Right ventricle myocardium inferior (tissue), 1 donor: ENCODE results near the gene EPHB4. TPM values are rescaled to one million over a fixed set of nuclear protein-coding genes. Genes with fewer than 3 reads are reported as not detected.
"Not testable (repeated sequence)": the region's sequence is repeated elsewhere in the genome, so short reads cannot be mapped to it uniquely, and the experiment has no call there.

ENCODE experiments used
- ATAC-seq: fragments of 200-7000 bp; cut with Tn5 transposase; one replicate; pipeline ENCODE4 v1.9.1; 2020; ENCODE audit warnings: mild to moderate bottlenecking, moderate library complexity
- DNase-seq: peaks from one replicate; pipeline ENCODE4 v3.0.0; 2021; ENCODE audit errors: missing footprints
- intact Hi-C: fragments of 100-400 bp; cut with DNase I; formaldehyde crosslinking; loops from one replicate; pipeline ENCODE4 v1.11.0; 2022
- microRNA-seq: library from miRNA; unstranded; fragments of <30 nt; microRNA quantifications from one replicate; pipeline ENCODE4 v1.2.0, GENCODE V29; 2020
- total RNA-seq: library from RNA; stranded (reverse); fragmentation: NEBNext Ultra II Directional; extraction: Animal tissue kit (Norgen Biotek cat#: 25700); gene quantifications from one replicate; pipeline ENCODE4 v1.2.1, GENCODE V29; 2021
- donor health status: DM: no; HTN: yes; CAD: no; lungs with severe emphysema.

Gene EPHB4
- total RNA-seq, 1 donor from 2014 or later, result 27.0 TPM

DNA sequence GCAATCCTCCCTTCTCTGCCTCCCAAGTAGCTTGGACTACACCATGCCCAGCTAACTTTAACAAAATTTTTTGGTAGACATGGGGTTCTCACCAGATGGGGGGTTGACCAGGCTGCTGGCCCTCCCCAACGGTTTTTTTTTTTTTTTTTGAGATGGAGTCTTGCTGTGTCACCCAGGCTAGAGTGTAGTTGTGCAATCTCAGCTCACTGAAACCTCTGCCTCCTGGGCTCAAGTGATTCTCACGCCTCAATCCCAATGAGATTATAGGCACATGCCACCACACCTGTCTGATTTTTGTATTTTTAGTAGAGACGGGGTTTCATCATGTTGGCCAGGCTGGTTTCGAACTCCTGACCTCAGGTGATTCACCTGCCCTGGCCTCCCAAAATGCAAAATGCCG lies 64.5 kb downstream of the EPHB4 start:
- intact Hi-C loops, ATAC-seq, DNase-seq: not testable (repeated sequence)

DNA sequence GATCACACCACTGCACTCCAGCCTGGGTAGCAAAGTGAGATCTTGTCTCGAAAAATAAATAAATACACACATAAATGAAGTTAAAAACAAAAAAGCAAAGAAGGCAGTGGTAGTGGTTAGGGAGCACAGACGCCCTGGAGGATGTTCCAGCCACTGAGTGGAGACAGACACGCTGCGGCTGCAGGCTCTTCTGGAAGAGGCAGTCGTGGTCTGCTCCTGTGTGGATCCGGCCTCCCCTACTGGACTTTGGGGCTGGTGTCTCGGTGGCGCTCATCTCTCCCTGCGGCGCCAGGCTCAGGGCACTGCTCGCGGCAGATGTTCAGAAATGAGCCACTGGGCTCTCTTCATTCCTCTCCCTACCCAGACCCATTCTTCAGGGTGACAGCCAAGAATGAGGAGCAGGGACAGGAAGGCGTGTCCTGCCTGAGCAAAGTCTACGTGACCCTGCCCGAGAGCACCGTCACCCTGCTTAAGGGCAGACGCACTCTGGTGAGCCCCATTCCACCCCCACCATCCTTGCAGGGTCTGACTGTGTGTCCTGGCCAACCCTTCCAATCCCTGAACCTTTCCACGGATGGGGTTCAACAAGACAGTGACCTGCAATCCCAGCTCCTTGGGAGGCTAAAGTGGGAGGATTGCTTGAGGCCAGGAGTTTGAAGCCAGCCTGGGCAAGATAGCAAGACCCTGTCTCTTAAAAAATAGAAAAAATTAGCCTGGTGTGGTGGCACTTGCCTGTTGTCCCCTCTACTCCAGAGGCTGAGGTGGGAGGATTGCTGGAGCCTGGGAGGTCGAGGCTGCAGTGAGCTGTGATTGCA lies 67.8 kb downstream of the EPHB4 start:
- ATAC-seq (no peak), DNase-seq (no peak)
- intact Hi-C loops, result no loop called here

GRCh38 chr7:100753750-100754149 lies 73.6 kb downstream of the EPHB4 start:
- ATAC-seq, result no peak
- intact Hi-C loops, result no loop called here
- no peak for DNase-seq

DNA sequence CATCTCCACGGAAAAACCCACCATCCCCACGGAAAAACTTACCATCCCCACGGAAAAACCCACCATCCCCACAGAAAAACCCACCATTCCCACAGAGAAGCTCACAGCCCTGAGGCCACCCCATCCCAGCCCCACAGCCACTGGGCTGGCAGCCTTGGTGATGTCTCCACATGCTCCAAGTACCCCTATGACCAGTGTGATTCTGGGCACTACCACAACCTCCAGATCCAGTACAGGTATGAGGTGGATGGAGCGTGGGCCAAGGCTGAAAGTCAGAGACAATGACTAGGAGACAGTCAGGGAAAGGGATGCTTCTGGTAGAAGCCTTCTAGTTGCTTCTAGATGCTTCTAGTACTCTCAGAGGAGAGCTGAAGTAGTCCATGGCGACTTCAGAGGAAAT lies 74.3 kb downstream of the EPHB4 start:
- intact Hi-C loops, result no loop called here
- no peak for DNase-seq
- ATAC-seq, result no peak

Small RNA genes lying within 50 kb of the gene (microRNA-seq; reads per million reads assigned to microRNA genes)
- gene MIR6875, result not detected

Other genes starting within 250 kb of the EPHB4 start
- gene LRCH4, start 241.4 kb downstream of the EPHB4 start, total RNA-seq, result 29.3 TPM
- 0.41 TPM for gene FBXO24, start 241.2 kb downstream of the EPHB4 start, total RNA-seq
- 56.0 TPM for gene PCOLCE, start 225.2 kb downstream of the EPHB4 start, total RNA-seq
- 9.3 TPM for gene MOSPD3, start 215.0 kb downstream of the EPHB4 start, total RNA-seq
- gene TFR2, start 186.0 kb downstream of the EPHB4 start, total RNA-seq, result 0.22 TPM
- gene ACTL6B, start 171.1 kb downstream of the EPHB4 start, total RNA-seq, result not detected
- gene GNB2, start 153.8 kb downstream of the EPHB4 start, total RNA-seq, result 120 TPM
- gene GIGYF1, start 133.3 kb downstream of the EPHB4 start, total RNA-seq, result 25.4 TPM
- gene POP7, start 121.4 kb downstream of the EPHB4 start, total RNA-seq, result 29.2 TPM
- gene EPO, start 107.1 kb downstream of the EPHB4 start, total RNA-seq, result not detected
- not detected for gene ZAN, start 93.9 kb downstream of the EPHB4 start, total RNA-seq
- gene SLC12A9, start 25.2 kb upstream of the EPHB4 start, total RNA-seq, result 10.2 TPM
- gene TRIP6, start 39.9 kb upstream of the EPHB4 start, total RNA-seq, result 15.5 TPM
- gene SRRT, start 47.6 kb upstream of the EPHB4 start, total RNA-seq, result 70.5 TPM
- 1.9 TPM for gene UFSP1, start 62.2 kb upstream of the EPHB4 start, total RNA-seq
- 0.73 TPM for gene ACHE, start 68.4 kb upstream of the EPHB4 start, total RNA-seq
- gene MUC3A, start 122.0 kb upstream of the EPHB4 start, total RNA-seq, result 0.51 TPM
- not detected for gene MUC12, start 142.0 kb upstream of the EPHB4 start, total RNA-seq
- not detected for gene MUC17, start 192.6 kb upstream of the EPHB4 start, total RNA-seq